A549 (cell line): ENCODE data around the gene OR5T2. TPM values are rescaled to one million over a fixed set of nuclear protein-coding genes. Genes with fewer than 3 reads are reported as not detected.

Source experiments
- polyA plus RNA-seq, 4 experiments: library from polyadenylated mRNA; depleted of rRNA in 3 of 4; stranded (reverse); fragments of >200 nt; fragmentation: RNase III in 1 of 4; extraction: RNeasy Plus Mini Kit Qiagen cat#74134 plus additional on column Dnase treatment in 1 of 4; gene quantifications; 2 replicates in 3 of 4; 3 replicates in 1 of 4; pipeline ENCODE4 v1.2.3, GENCODE V29; 2011 to 2017

Gene OR5T2
- polyA plus RNA-seq, 2 of the 4 experiments (the other 2 are of a cell fraction), result not detected

Other genes with a start within 250 kb of the OR5T2 start
- not detected in 2 replicates for gene OR5F1, start 239.6 kb downstream of the OR5T2 start, polyA plus RNA-seq (2011; rRNA removed)
- not detected in 3 replicates for gene OR5F1, start 239.6 kb downstream of the OR5T2 start, polyA plus RNA-seq (2017; fragmentation: RNase III; extraction: RNeasy Plus Mini Kit Qiagen cat#74134 plus additional on column Dnase treatment)
- not detected in 2 replicates for gene OR5AS1, start 206.6 kb downstream of the OR5T2 start, polyA plus RNA-seq (2011; rRNA removed)
- gene OR5AS1, start 206.6 kb downstream of the OR5T2 start, polyA plus RNA-seq (2017; fragmentation: RNase III; extraction: RNeasy Plus Mini Kit Qiagen cat#74134 plus additional on column Dnase treatment), result not detected in 3 replicates
- not detected in 2 replicates for gene OR8I2, start 140.9 kb downstream of the OR5T2 start, polyA plus RNA-seq (2011; rRNA removed)
- gene OR8I2, start 140.9 kb downstream of the OR5T2 start, polyA plus RNA-seq (2017; fragmentation: RNase III; extraction: RNeasy Plus Mini Kit Qiagen cat#74134 plus additional on column Dnase treatment), result not detected in 3 replicates
- gene OR8H2, start 130.6 kb downstream of the OR5T2 start, polyA plus RNA-seq (2011; rRNA removed), result not detected in 2 replicates
- not detected in 3 replicates for gene OR8H2, start 130.6 kb downstream of the OR5T2 start, polyA plus RNA-seq (2017; fragmentation: RNase III; extraction: RNeasy Plus Mini Kit Qiagen cat#74134 plus additional on column Dnase treatment)
- gene OR8H3, start 111.9 kb downstream of the OR5T2 start, polyA plus RNA-seq (2011; rRNA removed), result not detected in 2 replicates
- gene OR8H3, start 111.9 kb downstream of the OR5T2 start, polyA plus RNA-seq (2017; fragmentation: RNase III; extraction: RNeasy Plus Mini Kit Qiagen cat#74134 plus additional on column Dnase treatment), result not detected in 3 replicates
- gene OR8J3, start 94.1 kb downstream of the OR5T2 start, polyA plus RNA-seq (2011; rRNA removed), result not detected in 2 replicates
- not detected in 3 replicates for gene OR8J3, start 94.1 kb downstream of the OR5T2 start, polyA plus RNA-seq (2017; fragmentation: RNase III; extraction: RNeasy Plus Mini Kit Qiagen cat#74134 plus additional on column Dnase treatment)
- not detected in 2 replicates for gene OR8K5, start 73.9 kb downstream of the OR5T2 start, polyA plus RNA-seq (2011; rRNA removed)
- gene OR8K5, start 73.9 kb downstream of the OR5T2 start, polyA plus RNA-seq (2017; fragmentation: RNase III; extraction: RNeasy Plus Mini Kit Qiagen cat#74134 plus additional on column Dnase treatment), result not detected in 3 replicates
- gene OR5J2, start 57.6 kb downstream of the OR5T2 start, polyA plus RNA-seq (2011; rRNA removed), result not detected in 2 replicates
- gene OR5J2, start 57.6 kb downstream of the OR5T2 start, polyA plus RNA-seq (2017; fragmentation: RNase III; extraction: RNeasy Plus Mini Kit Qiagen cat#74134 plus additional on column Dnase treatment), result not detected in 3 replicates
- gene OR5T3, start 18.0 kb upstream of the OR5T2 start, polyA plus RNA-seq (2011; rRNA removed), result not detected in 2 replicates
- gene OR5T3, start 18.0 kb upstream of the OR5T2 start, polyA plus RNA-seq (2017; fragmentation: RNase III; extraction: RNeasy Plus Mini Kit Qiagen cat#74134 plus additional on column Dnase treatment), result not detected in 3 replicates
- gene OR5T1, start 39.9 kb upstream of the OR5T2 start, polyA plus RNA-seq (2011; rRNA removed), result not detected in 2 replicates
- gene OR5T1, start 39.9 kb upstream of the OR5T2 start, polyA plus RNA-seq (2017; fragmentation: RNase III; extraction: RNeasy Plus Mini Kit Qiagen cat#74134 plus additional on column Dnase treatment), result not detected in 3 replicates
- not detected in 2 replicates for gene OR8H1, start 58.0 kb upstream of the OR5T2 start, polyA plus RNA-seq (2011; rRNA removed)
- not detected in 3 replicates for gene OR8H1, start 58.0 kb upstream of the OR5T2 start, polyA plus RNA-seq (2017; fragmentation: RNase III; extraction: RNeasy Plus Mini Kit Qiagen cat#74134 plus additional on column Dnase treatment)
- not detected in 2 replicates for gene OR8K3, start 80.9 kb upstream of the OR5T2 start, polyA plus RNA-seq (2011; rRNA removed)
- gene OR8K3, start 80.9 kb upstream of the OR5T2 start, polyA plus RNA-seq (2017; fragmentation: RNase III; extraction: RNeasy Plus Mini Kit Qiagen cat#74134 plus additional on column Dnase treatment), result not detected in 3 replicates
- not detected in 2 replicates for gene OR8K1, start 111.8 kb upstream of the OR5T2 start, polyA plus RNA-seq (2011; rRNA removed)
- not detected in 3 replicates for gene OR8K1, start 111.8 kb upstream of the OR5T2 start, polyA plus RNA-seq (2017; fragmentation: RNase III; extraction: RNeasy Plus Mini Kit Qiagen cat#74134 plus additional on column Dnase treatment)
- gene OR8J1, start 120.0 kb upstream of the OR5T2 start, polyA plus RNA-seq (2011; rRNA removed), result not detected in 2 replicates
- gene OR8J1, start 120.0 kb upstream of the OR5T2 start, polyA plus RNA-seq (2017; fragmentation: RNase III; extraction: RNeasy Plus Mini Kit Qiagen cat#74134 plus additional on column Dnase treatment), result not detected in 3 replicates
- gene OR8U1, start 141.4 kb upstream of the OR5T2 start, polyA plus RNA-seq (2011; rRNA removed), result not detected in 2 replicates
- gene OR8U1, start 141.4 kb upstream of the OR5T2 start, polyA plus RNA-seq (2017; fragmentation: RNase III; extraction: RNeasy Plus Mini Kit Qiagen cat#74134 plus additional on column Dnase treatment), result not detected in 3 replicates
- gene OR5AL1, start 178.4 kb upstream of the OR5T2 start, polyA plus RNA-seq (2011; rRNA removed), result not detected in 2 replicates
- not detected in 3 replicates for gene OR5AL1, start 178.4 kb upstream of the OR5T2 start, polyA plus RNA-seq (2017; fragmentation: RNase III; extraction: RNeasy Plus Mini Kit Qiagen cat#74134 plus additional on column Dnase treatment)
- not detected in 2 replicates for gene OR5M3, start 239.1 kb upstream of the OR5T2 start, polyA plus RNA-seq (2011; rRNA removed)
- not detected in 3 replicates for gene OR5M3, start 239.1 kb upstream of the OR5T2 start, polyA plus RNA-seq (2017; fragmentation: RNase III; extraction: RNeasy Plus Mini Kit Qiagen cat#74134 plus additional on column Dnase treatment)